ENCODE measurements around the gene GNG13. TPM values are rescaled to one million over a fixed set of nuclear protein-coding genes. Genes with fewer than 3 reads are reported as not detected.

GNG13 gene
- total RNA-seq, 4 donors from 2014 or later, result not detected

- no peaks in the 10 kb centered on the region for H3K36me3 ChIP-seq
- TF ChIP-seq CTCF (IDR thresholded peaks at IDR 0.05) (no peak), EP300 (IDR thresholded peaks at IDR 0.05) (no peak), POLR2A (IDR thresholded peaks at IDR 0.05) (no peak)
- peaks cover 0 to 28% (median 3%) of the 10 kb centered on the region in 4 donors for H3K9me3 ChIP-seq
- H3K4me3 ChIP-seq, result no peak overlapping the region
- no peak overlapping the region for H3K27ac ChIP-seq
- no peak for DNase-seq (ENCODE audit: low spot score in 2 of 2)
- H3K27me3 ChIP-seq, result peaks cover 0 to 38% of the 10 kb centered on the region in 2 donors
- H3K4me1 ChIP-seq, result peaks cover 0 to 9% (median 0%) of the 10 kb centered on the region in 4 donors
- WGBS, 2 donors, result 57 to 69% methylated on average over 22 to 24 of the region's 24 CpGs
These were observed 30.5 kb upstream of the GNG13 start for GRCh38 chr16:830871-831570.

- Histone ChIP-seq H3K27me3 (peaks cover 0 to 45% of the 10 kb centered on the region in 2 donors), H3K27ac (no peak overlapping the region), H3K4me1 (peaks cover 0 to 14% (median 0%) of the 10 kb centered on the region in 4 donors), H3K9me3 (peaks cover 0 to 20% (median 0%) of the 10 kb centered on the region in 4 donors), H3K36me3 (no peaks in the 10 kb centered on the region), H3K4me3 (no peak overlapping the region)
- DNase-seq (ENCODE audit: low spot score in 2 of 2), result no peak
- WGBS, 2 donors, result 84 to 86% methylated on average over 42 to 43 of the region's 43 CpGs
- TF ChIP-seq EP300 (IDR thresholded peaks at IDR 0.05), result no peak
- TF ChIP-seq CTCF (IDR thresholded peaks at IDR 0.05), result no peak
- no peak for TF ChIP-seq POLR2A (IDR thresholded peaks at IDR 0.05)
These were observed 29.8 kb upstream of the GNG13 start for GRCh38 chr16:830107-830870.

- H3K4me1 ChIP-seq, result peaks cover 0 to 20% (median 0%) of the 10 kb centered on the region in 4 donors
- H3K27ac ChIP-seq, result no peak overlapping the region
- WGBS, 2 donors, result 73 to 83% methylated on average over 17 of the region's 17 CpGs
- H3K9me3 ChIP-seq, result peaks cover 0 to 6% (median 0%) of the 10 kb centered on the region in 4 donors
- no peaks in the 10 kb centered on the region for H3K36me3 ChIP-seq
- peaks cover 0 to 56% of the 10 kb centered on the region in 2 donors for H3K27me3 ChIP-seq
- TF ChIP-seq EP300 (IDR thresholded peaks at IDR 0.05) (no peak), POLR2A (IDR thresholded peaks at IDR 0.05) (no peak)
- H3K4me3 ChIP-seq, result no peak overlapping the region
- DNase-seq (ENCODE audit: low spot score in 2 of 2), result no peak
These were observed 28.4 kb upstream of the GNG13 start for GRCh38 chr16:828891-829290.

GRCh38 chr16:827513-827912 lies 27.0 kb upstream of the GNG13 start:
- TF ChIP-seq EP300 (IDR thresholded peaks at IDR 0.05), result no peak
- no peak for TF ChIP-seq POLR2A (IDR thresholded peaks at IDR 0.05)
- no peak for TF ChIP-seq CTCF (IDR thresholded peaks at IDR 0.05)
- Histone ChIP-seq H3K36me3 (no peaks in the 10 kb centered on the region), H3K27ac (no peak overlapping the region), H3K4me1 (peaks cover 0 to 20% (median 0%) of the 10 kb centered on the region in 4 donors), H3K9me3 (no peaks in the 10 kb centered on the region), H3K4me3 (no peak overlapping the region), H3K27me3 (peaks cover 0 to 50% of the 10 kb centered on the region in 2 donors)
- no peak for DNase-seq (ENCODE audit: low spot score in 2 of 2)
- WGBS, 2 donors, result 82 to 88% methylated on average over 20 to 22 of the region's 24 CpGs

- WGBS, 2 donors, result 40 to 47% methylated on average over 26 to 33 of the region's 36 CpGs
- DNase-seq (ENCODE audit: low spot score in 2 of 2), result no peak
- Histone ChIP-seq H3K4me1 (peaks cover 0 to 11% (median 0%) of the 10 kb centered on the region in 4 donors), H3K27ac (no peak overlapping the region), H3K9me3 (no peaks in the 10 kb centered on the region), H3K27me3 (peaks cover 0 to 40% of the 10 kb centered on the region in 2 donors), H3K36me3 (no peaks in the 10 kb centered on the region), H3K4me3 (peak overlapping the region in 2 of 4 donors; percentile 6 to 8)
- TF ChIP-seq POLR2A (IDR thresholded peaks at IDR 0.05) (no peak), CTCF (IDR thresholded peaks at IDR 0.05) (no peak), EP300 (IDR thresholded peaks at IDR 0.05) (no peak)
These were observed 25.0 kb upstream of the GNG13 start for GRCh38 chr16:825341-826061.

Data from tibial nerve (tissue), 4 donors.